RWPE1 (cell line): ENCODE measurements around the gene RYR1.

Experiments
- CTCF ChIA-PET: fragments of 350-600 bp; sonication (Branson Sonifier 250); formaldehyde crosslinking; extraction: SDS; loops from one replicate; lab custom pipeline; 2021; lab: Yijun Ruan, JAX
- POLR2A ChIA-PET: fragments of 400-600 bp; formaldehyde crosslinking; extraction: SDS; loops from one replicate; lab custom pipeline; 2020; ENCODE audit warnings: antibody characterized with exemption; ENCODE audit not compliant: low non-redundant PET; lab: Yijun Ruan, JAX
- DNase-seq: peaks from one replicate; pipeline ENCODE4 v3.0.0; 2012; ENCODE audit warnings: low spot score
- H3K27ac ChIP-seq: fragments of 450-650 bp; 2 replicates; pipeline ENCODE4 v1.5.1; 2017
- CTCF ChIP-seq: fragments of 450-650 bp; conservative IDR thresholded peaks from 2 replicates; pipeline ENCODE4 v1.5.1; 2017; ENCODE audit warnings: low read depth, mild to moderate bottlenecking

The RYR1 gene

GRCh38 chr19:38442736-38443135 is 9.2 kb downstream of the RYR1 start:
- ChIA-PET CTCF (no interaction called here), POLR2A (no interaction called here)
- TF ChIP-seq CTCF: no peak
- no peak for DNase-seq
- no peak overlapping the region for H3K27ac ChIP-seq

- POLR2A ChIA-PET: no interaction called here
- no peak for DNase-seq
- TF ChIP-seq CTCF: no peak
- CTCF ChIA-PET: no interaction called here
- H3K27ac ChIP-seq: no peak overlapping the region
These were observed 10.0 kb downstream of the RYR1 start for GRCh38 chr19:38443458-38443999.

- CTCF ChIA-PET: no interaction called here
- H3K27ac ChIP-seq: no peak overlapping the region
- no peak for DNase-seq
- POLR2A ChIA-PET: no interaction called here
- no peak for TF ChIP-seq CTCF
These were observed 10.5 kb downstream of the RYR1 start for GRCh38 chr19:38444026-38444425.

GRCh38 chr19:38445362-38445761 is 11.9 kb downstream of the RYR1 start:
- DNase-seq: no peak
- no peak for TF ChIP-seq CTCF
- H3K27ac ChIP-seq: no peak overlapping the region
- CTCF ChIA-PET: no interaction called here
- POLR2A ChIA-PET: no interaction called here

- ChIA-PET CTCF (no interaction called here), POLR2A (no interaction called here)
- no peak overlapping the region for H3K27ac ChIP-seq
- TF ChIP-seq CTCF: no peak
- DNase-seq: no peak
These were observed 14.7 kb downstream of the RYR1 start for GRCh38 chr19:38448225-38448624.

- ChIA-PET POLR2A (no interaction called here), CTCF (interaction anchor here (0.6 kb wide), 1 partner anchor 474 kb away, joined by 3 read pairs; no protein-coding TSS in a partner anchor)
- TF ChIP-seq CTCF: no peak
- DNase-seq: no peak
- no peak overlapping the region for H3K27ac ChIP-seq
These were observed 16.0 kb downstream of the RYR1 start for GRCh38 chr19:38449518-38449917.
